ENCODE measurements around the gene PROSER2.

PROSER2 gene

DNA sequence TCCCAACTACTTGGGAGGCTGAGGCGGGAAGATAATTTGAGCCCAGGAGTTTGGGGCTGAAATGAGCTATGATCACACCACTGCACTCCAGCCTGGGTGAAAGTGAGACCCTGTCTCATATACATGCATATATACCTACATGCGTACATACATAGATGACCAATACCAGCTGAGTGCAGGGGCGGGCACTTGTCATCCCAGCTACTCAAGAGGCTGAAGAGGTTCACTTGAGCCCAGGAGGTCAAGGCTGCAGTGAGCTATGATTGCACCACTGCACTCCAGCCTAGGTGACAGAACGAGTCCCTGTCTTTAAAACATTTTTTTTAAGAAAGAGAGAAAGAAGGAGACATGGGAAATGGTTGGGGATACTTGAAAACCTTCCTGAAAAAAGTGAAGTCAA, 17.4 kb upstream of the PROSER2 start:
- no peak for DNase-seq

DNA sequence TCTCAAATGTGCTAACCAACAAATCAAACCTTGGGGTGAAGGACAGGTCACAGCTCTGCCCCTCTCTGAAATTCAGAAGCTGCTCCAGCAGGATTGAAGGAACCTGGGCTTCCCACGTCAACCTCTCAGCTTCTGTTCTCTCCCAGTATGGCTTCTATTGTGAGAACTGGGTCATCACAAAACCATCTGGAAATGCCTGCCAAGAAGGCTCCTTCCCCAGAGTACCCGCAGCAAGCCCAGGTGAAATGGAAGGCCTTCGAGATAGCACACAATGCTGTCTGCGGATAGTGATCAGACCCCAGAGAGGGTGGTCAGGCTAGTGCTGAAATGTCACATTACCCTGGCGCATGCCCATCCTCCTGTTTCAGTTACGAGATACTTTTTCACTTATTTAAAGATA, 16.4 kb upstream of the PROSER2 start:
- DNase-seq, result no peak

DNA sequence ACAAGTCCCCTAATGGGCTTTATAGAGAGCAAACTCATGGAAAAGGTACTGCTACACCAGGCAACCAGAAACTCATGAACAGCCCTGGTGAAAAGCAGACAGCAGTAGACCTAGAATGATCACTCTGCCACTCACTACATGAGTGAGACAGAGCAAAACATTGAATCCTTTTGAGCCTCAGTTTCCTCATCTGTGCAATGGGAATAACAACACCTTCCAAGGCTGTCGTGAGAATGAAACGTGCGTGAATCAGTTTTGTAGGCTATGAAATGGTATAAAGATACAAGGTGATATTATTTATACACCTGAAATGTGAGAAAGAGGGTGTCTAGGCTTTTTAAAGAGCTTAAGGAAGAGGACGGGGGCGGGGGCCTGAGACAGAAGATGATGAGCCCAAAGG, 14.3 kb upstream of the PROSER2 start:
- no peak for DNase-seq

DNA sequence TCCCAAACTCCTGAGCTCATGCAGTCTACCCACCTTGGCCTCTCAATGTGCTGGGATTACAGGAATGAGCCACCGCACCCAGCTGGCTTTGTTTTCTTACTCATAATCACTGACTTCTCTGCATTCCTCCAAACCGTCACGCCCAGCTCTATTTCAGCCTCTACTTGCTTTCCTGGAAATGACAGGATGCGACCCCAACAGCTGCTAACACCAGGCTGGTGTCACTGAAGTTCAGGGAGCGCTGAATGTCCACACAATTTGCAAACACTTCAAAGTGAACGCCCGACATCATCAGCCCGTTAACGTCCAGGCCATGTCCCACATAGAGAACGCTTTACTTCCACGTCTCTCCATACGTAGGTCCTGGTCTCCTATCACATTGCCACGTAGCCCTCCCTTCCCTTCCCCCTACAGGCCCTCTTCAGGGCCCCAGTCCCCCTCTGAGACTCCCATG, 12.8 kb upstream of the PROSER2 start:
- no peak for DNase-seq

DNA sequence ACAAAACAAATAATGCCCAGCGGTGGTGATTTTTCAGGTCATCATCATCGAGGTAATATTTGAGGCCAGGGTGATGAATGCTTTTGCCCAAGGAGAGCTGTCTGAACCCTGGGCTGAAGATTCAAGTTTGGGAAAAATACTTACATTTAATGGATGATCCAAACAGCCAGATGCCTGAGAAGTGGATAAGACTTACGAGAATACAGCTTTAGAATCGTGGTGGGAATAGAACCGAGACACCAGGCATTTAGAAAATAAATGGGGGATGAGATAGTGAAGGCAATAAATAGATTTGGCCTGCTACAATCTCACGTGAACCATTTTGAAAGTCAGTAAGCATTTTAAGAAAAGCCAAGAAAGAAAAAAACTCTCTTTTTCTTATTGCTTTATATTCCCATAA, 12.2 kb upstream of the PROSER2 start:
- DNase-seq, result no peak

DNA sequence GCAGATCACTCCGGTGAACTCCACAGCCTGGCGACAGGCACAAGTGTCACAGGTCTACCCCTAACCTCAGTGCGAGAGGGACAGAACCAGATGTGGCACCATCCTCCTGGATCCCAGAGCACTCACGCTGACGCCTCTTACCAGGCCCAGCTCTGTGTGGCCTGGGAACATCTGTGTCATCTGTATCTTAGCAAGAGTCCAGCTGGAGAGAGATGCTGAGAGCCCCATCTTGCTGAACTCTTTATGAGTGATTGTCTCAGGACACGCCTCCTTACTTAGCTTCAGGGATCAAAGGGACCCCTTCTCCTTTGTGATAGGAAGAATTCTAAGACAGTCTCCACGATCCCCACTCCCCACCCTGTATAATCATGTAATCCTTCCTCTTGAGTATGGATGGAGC, 10.0 kb upstream of the PROSER2 start:
- no peak for DNase-seq

DNA sequence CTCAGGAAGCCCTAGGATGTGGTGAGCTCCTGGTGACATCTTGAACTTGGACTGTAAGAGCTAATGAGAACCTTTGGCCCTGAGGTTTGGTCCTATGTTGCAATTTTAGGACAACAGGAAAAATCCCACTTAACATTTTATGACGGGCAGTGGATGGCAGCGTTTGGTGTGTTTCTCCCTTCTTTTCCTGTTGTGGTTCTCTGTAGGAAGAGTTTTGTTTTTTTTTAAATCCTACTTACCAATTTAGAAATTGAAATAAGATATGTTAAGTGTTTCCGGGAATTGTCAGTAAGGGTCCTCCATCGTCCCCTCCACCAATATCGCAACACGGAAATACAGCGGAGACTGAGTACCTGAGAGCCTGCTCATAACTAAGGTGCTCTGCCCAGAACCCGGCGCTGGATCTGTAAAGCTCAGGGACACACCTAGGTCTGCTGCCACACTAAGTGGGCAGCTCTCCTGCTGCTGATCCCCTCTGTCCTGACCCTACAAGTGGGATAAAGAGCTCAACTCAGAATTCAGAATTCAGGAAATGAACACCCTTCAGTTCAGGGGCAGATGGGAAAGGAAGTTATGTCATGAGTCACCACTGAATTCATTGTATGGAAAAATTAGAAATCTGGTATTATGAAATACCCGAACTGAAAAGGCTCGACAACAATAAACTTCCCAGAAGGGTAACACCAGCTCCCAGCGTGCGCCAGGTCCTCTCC, 9.1 kb upstream of the PROSER2 start:
- DNase-seq, result no peak

DNA sequence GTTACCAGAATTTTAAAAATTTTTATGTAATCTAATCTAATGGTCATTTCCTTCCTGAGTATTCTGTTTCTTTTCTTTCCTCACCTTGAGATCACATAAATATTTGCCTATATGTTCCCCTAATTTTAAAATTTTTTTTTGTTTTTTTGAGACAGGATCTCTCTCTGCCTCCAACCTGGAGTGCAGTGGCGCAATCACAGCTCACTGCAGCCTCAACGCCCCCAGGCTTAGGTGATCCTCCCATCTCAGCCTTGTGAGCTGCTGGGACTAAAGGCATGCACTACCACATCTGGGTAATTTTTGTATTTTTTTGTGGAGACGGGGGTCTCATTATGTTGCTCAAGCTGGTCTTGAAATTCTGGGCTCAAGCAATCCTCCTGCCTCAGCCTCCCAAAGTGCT, 4.1 kb upstream of the PROSER2 start:
- DNase-seq, result no peak

DNA sequence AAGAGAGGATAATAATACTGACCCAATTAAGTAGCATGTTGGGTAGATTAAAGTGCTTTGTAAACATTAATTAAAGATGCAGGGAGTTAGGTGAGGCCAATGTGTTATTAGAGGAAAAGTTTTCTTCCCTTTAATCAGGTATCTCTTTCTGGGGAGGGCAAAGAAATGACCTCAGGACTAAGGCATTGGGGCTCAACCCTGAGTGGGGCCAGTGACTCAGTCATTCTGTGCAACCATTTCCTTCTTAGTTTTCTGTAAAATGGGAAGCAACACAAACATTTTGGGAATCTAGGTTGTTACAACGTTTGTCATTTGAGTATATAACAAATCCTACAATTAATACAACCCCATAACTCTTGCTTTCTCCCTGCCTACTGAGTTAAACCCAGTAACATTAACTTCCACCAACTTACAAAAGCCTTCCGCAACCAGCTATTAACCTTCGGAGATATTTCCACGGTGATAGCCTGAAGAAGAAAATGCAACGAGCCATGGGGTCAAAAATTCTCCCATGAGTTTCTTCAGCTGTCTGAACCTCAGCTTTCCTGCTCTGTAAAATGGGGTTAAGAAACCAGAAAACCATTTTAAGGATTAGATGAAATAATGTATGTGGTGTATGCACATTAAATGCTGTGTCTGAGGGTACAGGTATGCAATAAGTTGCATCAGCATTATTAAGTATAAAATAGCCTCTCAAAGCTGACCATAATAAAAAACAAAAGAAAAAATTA, 965 bp upstream of the PROSER2 start:
- DNase-seq, result no peak

DNA sequence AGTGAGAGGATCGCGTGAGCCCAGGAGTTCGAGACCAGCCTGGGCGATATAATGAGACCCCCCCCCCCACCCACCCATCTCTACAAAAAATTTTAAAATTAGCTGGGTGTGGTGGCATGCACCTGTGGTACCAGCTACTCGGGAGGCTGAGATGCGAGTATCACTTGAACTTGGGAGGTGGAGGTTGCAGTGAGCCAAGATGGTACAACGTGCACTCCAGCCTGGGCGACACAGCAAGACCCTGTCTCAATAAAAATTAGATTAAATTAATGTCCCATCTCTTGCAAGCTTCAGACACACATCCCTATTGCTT, 391 bp upstream of the PROSER2 start:
- DNase-seq, result no peak

DNA sequence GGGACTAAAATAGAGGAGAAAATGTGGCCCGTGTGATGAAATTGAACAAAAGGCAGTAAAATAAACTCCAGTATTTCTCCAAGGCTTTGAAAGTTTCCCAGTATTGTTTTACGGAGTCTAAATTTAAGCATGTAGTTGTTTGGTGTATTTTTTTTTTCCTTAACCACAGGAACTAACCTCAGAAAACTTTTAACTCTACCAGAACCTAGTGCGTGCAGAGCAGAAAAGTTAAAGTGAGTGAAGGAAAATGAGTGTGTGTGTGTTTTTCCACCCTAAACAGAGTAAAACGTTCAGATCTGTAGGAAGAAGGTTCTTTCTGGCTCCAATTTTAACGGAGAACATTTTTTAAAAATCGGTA, 812 bp downstream of the PROSER2 start:
- no peak for DNase-seq

DNA sequence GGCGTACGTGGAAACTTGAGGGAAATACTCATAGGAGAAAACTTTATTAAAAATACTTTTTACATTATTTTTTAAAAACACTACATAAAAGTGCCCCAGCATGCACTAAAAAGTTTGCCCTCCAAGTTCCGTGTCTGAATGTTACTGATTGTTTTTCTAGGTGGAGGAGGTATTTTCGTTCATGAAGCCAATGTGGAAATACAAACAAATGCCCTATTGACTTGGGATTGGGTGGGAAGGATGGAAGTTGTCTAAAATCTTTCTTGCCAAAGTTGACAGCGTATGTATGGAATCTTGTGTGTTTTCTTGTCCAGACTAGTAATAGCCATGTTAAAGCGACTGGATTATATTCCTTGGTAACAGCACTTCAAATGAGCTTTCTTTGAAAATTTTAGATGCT, 1.2 kb downstream of the PROSER2 start:
- no peak for DNase-seq

DNA sequence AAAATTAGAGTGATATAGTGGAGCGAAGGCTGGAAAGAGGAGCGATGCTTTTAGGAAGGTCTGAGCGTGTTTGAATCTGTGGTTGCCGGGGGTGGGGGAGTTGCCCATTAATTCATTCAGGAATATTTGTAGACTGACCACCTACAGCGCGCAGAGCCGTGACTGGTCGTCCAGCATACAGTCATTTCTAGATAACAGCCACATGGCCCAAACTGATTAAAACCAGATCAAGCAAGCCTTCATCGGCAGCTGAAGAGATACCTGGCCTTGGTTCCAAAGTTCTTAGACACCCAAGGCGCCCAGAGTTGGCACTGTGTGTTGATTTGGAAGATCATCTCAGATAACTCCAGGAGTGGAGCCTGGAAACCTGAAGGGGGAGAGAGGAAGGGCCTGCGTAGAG, 1.7 kb downstream of the PROSER2 start:
- no peak for DNase-seq

DNA sequence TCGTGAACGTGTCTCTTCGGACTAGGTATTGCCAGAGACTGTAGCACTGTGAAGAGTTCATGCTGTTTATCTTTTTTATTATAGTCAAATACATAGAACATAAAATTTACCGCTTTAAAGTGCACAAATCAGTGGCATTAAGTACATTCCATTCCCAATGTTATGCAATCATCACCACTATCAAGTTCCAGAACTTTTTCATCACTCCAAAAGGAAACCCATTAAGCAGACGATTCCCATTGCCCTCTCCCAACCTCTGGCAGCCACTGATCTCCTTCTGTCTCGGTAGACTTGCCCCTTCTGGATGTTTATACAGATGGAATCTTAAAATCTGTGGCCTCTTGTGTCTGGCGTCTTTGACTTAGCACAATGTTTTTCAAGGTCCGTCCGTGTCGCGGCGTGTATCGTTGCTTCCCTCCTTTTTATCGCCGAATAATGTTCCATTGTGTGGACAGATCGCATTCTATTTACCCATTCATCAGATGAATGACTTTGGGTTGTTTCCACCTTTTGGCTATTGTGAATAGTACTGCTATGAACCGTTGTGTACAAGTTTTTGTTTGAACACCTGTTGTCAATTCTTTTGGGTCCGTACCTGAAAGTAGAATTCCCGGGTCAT, 2.7 kb downstream of the PROSER2 start:
- DNase-seq, result no peak

DNA sequence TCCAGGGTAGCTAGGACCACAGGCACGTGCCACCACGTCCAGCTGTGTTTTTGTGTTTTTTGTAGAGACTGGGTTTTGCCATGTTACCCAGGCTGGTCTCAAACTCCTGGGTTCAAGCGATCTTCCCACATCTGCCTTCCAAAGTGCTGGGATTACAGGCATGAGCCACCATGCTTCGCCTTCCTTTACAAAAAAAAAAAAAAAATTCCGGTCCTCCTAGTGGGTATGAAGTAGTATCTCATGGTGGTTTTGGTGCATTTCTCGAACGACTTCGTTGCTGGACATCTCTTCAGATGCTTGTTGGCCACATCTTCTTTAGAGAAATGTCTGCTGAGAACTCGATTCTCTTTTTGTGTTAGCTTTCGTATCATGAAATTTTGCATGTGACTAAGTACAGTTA, 3.9 kb downstream of the PROSER2 start:
- DNase-seq, result no peak

DNA sequence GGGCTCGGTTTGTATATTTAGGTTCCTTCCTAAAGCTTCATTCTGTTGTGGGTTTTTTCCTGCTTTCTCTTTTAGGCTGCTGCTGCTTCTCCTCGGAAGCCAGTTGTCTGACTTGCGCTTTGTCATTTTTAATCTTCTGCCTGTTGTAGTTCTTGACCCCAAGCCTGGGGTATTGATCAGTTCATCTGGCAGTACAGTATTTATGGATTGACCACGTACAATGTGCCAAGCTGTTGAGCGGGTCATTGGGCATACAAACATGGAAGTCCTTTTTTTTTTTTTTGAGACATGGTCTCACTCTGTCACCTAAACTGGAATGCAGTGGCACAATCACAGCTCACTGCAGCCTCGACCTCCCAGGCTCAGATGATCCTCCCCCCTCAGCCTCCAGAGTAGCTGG, 4.3 kb downstream of the PROSER2 start:
- DNase-seq, result no peak

DNA sequence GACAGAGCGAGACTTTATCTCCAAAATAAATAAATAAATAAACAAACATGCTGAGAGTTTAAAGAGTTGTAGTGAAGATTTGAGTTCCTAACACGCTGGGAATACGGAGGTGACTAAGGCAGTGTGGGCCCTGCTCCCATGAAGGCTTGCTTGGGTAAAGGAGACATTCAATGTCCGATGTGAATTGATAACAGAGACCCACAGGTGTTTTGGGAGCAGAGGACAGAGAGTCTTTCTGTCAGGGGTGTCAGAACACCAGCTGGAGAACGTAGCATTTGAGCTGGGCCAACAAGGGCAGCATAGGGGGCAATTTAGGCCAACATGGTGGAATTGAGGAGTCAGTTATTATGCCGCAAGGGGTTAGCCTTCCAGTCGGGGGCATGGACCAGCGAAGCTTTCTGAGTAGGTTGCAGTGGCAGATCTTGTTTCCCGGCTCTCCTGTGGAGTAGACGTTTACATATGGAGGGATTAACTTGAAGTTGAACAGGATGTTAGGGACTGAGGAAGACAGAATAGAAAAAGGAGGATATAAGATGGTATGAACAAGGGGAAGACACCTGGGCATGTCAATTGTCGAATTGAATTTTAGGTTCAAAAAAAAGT, 5.6 kb downstream of the PROSER2 start:
- no peak for DNase-seq

DNA sequence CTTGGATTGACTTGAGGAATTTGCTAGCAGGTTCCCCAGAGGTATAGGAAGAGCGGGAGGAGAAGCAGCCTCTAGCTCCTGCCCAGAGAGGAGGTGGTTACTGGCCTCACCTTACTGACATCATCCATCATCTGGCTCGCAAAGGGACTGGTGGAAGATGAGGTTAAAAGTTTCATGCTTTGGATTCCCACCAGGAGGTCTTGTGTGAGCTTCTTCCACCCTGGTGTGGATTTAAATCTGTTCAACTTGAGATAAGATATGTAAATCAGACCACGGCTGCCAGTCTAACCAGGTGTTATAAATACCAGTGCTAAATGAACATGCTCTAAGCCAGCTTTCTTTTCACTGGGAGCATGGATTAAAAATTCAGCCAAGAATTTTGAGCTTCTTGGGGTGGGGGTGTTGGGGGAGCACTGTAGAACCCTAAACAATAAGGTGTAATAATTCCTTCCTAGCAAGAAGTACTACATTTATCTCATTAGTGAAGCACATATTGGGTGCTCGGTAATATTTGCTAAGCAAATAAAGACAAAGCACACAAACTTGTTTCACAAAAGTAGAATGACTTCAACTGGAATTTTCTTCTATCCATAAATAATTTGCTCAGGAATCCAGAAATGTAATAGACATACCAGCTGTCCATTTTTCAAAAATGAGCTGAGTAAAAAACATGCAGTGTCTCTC, 7.8 kb downstream of the PROSER2 start:
- DNase-seq, result no peak

DNA sequence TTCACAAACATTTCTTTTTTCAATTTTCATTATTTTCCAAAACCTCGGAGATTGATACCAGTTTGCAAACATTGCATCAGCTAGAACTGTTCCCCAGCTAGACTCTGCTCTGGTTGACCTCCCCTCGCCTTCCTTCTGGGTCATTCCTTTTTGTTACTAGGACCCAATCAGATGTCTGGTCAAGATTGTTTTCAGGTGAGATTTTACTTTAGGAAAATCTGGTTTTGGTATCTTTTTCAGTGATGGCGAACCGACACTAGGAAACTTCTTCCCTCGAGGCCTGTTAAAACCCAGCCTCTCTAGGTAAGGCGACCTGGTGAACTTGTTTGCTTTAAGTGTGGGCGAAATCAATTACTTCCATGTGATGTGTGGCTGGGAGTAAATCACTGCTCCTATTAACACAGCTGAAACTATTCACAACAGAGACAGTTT, 8.4 kb downstream of the PROSER2 start:
- DNase-seq, result no peak

DNA sequence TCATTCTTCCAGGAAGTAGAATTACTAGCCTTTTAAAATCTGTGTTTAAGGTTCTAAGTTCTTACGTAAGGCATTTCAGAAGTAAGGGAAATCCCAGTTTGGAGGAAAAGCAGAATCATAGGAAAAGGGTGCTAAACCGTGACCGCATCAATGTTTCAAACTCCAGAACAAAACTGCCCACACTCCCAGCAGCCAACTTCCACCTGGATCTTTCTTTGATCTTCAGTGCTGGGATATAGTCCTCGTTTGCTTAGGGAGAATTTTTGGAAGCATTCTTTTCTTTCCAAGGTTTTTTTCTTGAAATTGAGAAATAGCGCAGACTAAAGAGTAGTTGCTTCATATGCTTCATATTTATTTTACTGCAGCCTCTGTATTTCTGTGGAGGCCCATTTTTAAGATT, 8.9 kb downstream of the PROSER2 start:
- DNase-seq, result no peak

DNA sequence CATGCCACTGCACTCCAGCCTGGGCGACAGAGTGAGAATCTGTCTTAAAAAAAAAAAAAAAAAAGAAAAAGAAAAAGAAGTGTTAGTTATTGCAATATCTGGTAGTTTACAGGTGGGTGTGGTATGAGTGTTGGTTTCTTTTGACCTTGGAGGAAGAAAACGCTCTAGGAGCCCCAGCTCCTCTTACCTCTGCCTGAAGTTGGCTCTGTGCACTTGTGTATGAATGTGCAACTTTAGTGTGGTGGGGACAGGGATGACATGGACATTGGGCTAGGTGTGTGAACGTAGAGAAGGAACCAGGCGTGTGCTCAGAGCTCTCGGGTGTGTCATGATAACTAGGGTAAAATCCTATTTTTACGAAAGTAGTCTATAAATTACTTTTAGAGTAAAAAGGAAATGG, 11.9 kb downstream of the PROSER2 start:
- no peak for DNase-seq

DNA sequence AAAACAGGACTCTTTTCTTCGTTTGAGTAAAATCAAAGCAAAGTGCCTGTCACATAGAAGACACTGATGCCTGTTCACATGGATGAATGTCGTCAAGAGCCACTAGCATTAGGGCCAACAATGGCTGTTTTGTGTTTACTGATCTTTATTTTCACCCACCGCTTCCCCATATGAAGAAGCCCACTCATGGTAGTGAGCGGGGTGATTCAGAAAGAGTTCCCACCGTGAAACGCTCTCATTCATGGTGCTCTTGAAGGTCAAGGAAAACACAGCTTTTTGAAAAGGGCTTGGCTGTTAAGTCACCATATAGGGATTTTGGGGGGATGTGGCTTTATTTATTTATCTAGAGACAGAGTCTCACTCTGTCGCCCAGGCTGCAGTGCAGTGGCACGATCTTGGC, 12.5 kb downstream of the PROSER2 start:
- DNase-seq, result no peak

DNA sequence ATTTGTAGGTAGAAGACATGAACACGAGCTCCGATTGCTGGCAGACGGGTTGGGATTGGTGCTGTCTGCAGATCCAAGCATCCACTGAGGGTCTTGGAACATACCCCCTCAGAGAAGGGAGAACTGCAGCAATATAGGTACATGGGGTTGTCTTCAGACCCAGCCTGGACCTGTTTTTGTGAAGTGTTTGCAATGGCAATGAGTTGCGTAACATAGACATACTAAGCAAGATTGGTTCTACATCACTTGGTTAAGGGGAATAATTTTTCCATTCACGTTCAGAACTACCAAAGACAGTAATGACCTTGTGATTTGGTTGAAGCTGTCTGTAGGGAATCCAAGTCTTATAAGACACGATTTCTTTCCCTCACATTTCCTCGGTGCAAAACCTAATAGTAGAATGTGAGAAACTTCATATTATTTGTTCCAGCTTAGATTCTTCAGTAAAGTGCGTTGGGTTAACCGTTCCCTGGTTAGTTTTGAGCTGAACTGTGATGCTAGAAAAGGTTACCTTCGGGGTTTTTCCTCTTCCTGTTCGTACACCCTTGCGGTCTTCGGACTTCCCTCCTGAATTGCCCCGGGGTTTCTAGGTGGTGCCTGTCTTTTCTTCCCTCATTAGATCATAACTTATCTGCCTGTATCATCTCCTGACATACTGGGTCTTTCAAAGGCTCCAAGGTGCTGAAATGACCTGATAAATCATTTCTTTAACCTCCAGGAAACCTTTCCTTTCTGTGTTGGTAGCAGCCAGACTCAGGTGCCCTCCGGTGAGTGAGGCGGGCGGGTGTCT, 14.4 kb downstream of the PROSER2 start:
- DNase-seq, result no peak
